Neural progenitor cell (in vitro differentiated cells): Measurements from ENCODE around the gene LCE1C.

Experiments used
- EZH2 ChIP-seq: fragments of 200-600 bp; sonication (generic); IDR thresholded peaks from 2 replicates; pipeline ENCODE4 v1.6.1; 2017; ENCODE audit warnings: antibody characterized with exemption, mild to moderate bottlenecking, moderate library complexity
- EZH2phosphoT487 ChIP-seq: fragments of 200-600 bp; sonication (generic); IDR thresholded peaks from 2 replicates; pipeline ENCODE4 v1.6.1; 2017; ENCODE audit warnings: antibody characterized with exemption
- TF ChIP-seq, protein P1 (sequence below): fragments of 200-600 bp; sonication (generic); IDR thresholded peaks from 2 replicates; pipeline ENCODE4 v1.5.1; 2017; ENCODE audit warnings: antibody characterized with exemption, mild to moderate bottlenecking

DNA sequence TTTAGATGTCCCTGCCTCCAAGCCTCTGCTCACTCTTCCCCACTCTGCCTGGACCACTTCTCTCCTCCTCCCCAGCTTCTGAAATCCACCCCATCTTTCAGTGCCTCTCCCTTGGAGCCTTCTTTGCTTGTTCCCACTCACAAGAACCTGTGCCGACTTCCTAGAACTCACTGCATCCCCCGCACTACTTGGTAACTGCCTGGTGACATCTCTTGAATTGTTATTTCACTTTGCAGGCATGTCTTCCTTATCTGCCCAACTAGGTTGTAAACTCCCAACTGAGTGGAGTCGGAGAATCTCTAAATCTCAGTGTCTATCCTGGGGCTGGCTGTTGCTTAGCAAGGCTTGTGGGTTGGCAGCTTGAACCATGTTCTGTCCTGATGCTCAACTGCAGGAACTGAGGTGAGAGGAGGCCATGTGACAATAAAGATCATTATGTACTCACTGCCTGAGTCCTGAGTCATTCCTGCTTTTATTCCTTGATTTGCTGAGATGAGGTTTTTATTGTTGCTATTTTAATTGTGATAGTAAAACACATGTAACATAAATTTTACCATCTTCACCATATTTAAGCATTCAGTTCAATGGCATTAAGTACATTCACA, 44.7 kb downstream of the LCE1C start:
- TF ChIP-seq, protein P1, sequence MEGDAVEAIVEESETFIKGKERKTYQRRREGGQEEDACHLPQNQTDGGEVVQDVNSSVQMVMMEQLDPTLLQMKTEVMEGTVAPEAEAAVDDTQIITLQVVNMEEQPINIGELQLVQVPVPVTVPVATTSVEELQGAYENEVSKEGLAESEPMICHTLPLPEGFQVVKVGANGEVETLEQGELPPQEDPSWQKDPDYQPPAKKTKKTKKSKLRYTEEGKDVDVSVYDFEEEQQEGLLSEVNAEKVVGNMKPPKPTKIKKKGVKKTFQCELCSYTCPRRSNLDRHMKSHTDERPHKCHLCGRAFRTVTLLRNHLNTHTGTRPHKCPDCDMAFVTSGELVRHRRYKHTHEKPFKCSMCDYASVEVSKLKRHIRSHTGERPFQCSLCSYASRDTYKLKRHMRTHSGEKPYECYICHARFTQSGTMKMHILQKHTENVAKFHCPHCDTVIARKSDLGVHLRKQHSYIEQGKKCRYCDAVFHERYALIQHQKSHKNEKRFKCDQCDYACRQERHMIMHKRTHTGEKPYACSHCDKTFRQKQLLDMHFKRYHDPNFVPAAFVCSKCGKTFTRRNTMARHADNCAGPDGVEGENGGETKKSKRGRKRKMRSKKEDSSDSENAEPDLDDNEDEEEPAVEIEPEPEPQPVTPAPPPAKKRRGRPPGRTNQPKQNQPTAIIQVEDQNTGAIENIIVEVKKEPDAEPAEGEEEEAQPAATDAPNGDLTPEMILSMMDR = no peak
- TF ChIP-seq EZH2phosphoT487 (no peak), EZH2 (no peak)
